MV-4-11 (cell line): Measurements from ENCODE around the gene POP4.

Experiments used
- DNase-seq: peaks from one replicate; lab custom pipeline; 2025; lab: John Stamatoyannopoulos, UW

Gene POP4

DNA sequence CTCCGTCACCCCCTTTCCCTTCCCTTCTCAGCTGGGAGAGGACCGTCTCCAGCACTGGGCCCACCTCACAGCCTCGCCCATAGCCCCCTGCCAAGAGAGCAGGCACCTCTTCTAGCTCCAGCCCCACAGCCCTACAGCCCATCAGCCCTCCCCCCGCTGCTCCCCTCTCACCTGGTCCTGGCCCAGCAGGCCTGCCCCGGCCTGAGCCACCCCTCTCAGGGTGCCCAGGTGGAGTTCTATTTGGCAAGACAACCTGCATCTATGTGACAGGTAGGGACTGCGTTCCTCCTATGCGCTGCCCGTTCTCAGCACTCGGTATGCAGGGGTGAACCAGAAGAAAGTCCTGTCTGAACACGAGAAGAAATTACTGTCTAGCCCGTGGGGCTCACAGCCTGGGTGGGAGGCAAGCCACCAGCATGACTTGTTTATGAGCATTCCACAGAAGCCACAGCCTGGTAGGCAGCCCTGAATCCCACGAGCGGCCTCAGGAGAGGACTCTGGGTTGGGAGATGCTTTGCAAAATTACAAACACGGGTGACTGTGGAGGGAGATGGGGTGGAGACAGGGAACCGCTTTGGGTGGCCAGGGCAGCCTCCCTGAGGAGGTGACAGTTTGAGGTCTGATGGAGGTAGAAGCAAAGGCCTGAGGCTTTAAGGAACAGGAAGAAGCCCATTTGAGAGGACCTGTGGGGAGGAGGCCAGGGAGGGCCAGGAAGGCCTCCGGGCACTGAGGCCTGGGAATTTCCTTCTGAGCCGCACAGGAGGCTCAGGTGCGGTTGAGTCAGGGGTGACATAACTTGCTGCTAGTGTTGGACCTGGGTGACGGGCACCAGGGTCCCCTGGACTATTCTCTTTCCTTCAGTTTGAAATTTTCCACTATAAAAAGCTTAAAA is 58.0 kb downstream of the POP4 start:
- no peak for DNase-seq

GRCh38 chr19:29664753-29665214 is 58.7 kb downstream of the POP4 start:
- DNase-seq = no peak

GRCh38 chr19:29665215-29665825 is 59.2 kb downstream of the POP4 start, which contains the start of gene PLEKHF1:
Gene PLEKHF1 (plus strand): TSS chr19:29665461. CDS start chr19:29673840, 8,379 bp downstream.
- peak; percentile 83 for DNase-seq

DNA sequence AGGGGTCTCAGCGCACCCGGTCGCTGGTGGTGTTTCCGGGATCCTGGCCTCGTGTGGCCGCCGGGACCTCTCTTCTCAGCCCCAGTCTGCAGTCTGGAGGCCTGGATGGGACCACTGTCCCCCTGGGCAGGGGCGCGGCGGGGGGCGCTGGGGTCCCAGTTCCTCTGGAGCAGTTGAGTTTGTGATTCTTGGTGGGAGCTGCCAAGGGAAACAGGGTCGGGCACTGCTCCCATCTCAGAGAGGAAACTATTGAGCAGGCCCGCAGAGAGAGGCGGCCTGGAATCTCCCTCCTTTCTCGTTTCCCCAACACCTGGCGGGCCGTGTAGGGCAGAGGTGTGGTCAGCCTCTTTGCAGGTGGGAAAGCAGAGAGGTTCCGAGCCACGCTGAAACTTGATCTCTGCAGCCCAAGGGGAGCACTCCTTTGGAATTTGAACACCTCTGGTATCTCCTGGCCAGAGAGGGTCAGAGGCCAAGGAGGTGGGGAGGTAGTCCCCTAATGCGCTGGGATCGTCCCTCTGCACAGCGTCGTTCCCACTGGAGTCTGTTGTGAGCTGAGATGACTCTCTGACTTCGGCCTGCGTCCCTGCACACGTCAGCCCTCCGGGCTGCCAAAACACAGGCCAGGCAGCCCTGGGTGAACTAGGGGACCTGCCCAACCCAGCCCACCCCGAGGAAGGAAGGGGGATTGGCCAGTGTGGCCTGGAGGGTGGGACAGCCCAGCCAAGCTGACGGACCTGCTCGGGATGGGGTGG is 59.9 kb downstream of the POP4 start:
- no peak for DNase-seq
